HG02840 (cell line): Measurements from ENCODE around the gene RBM28.
"Not testable (repeated sequence)": the region's sequence is repeated elsewhere in the genome, so short reads cannot be mapped to it uniquely, and the experiment has no call there.

Source experiments
- ATAC-seq: cut with Tn5 transposase; IDR thresholded peaks from one replicate; pipeline ENCODE4 v1.9.1; 2021; ENCODE audit warnings: mild to moderate bottlenecking, moderate library complexity, moderate number of reproducible peaks; ENCODE audit not compliant: unreplicated experiment, low FRiP score

The RBM28 gene

GRCh38 chr7:128302139-128302538 is 41.6 kb downstream of the RBM28 start:
- no peak for ATAC-seq

- ATAC-seq: no peak
Observed at GRCh38 chr7:128299109-128299607, 44.5 kb downstream of the RBM28 start.

GRCh38 chr7:128298004-128298403 is 45.7 kb downstream of the RBM28 start:
- not testable (repeated sequence) for ATAC-seq

GRCh38 chr7:128287556-128287955 is 56.2 kb downstream of the RBM28 start:
- no peak for ATAC-seq

- no peak for ATAC-seq
Observed at GRCh38 chr7:128284102-128284501, 59.6 kb downstream of the RBM28 start.

- no peak for ATAC-seq
Observed at GRCh38 chr7:128281605-128282380, 61.9 kb downstream of the RBM28 start.

- ATAC-seq: not testable (repeated sequence)
Observed at GRCh38 chr7:128280451-128280850, 63.3 kb downstream of the RBM28 start.

- ATAC-seq: no peak
Observed at GRCh38 chr7:128279124-128279713, 64.5 kb downstream of the RBM28 start.

- no peak for ATAC-seq
Observed at GRCh38 chr7:128278366-128278765, 65.3 kb downstream of the RBM28 start.

GRCh38 chr7:128275681-128276080 is 68.0 kb downstream of the RBM28 start:
- ATAC-seq: no peak

GRCh38 chr7:128274884-128275603 is 68.7 kb downstream of the RBM28 start:
- no peak for ATAC-seq

- ATAC-seq: no peak
Observed at GRCh38 chr7:128274246-128274883, 69.3 kb downstream of the RBM28 start.

GRCh38 chr7:128271942-128272481 is 71.7 kb downstream of the RBM28 start:
- ATAC-seq: no peak

- ATAC-seq: no peak
Observed at GRCh38 chr7:128271471-128271941, 72.2 kb downstream of the RBM28 start.

GRCh38 chr7:128270826-128271272 is 72.9 kb downstream of the RBM28 start:
- ATAC-seq: no peak

- no peak for ATAC-seq
Observed at GRCh38 chr7:128268233-128268632, 75.5 kb downstream of the RBM28 start.

GRCh38 chr7:128267595-128267924 is 76.1 kb downstream of the RBM28 start:
- ATAC-seq: no peak

- ATAC-seq: no peak
Observed at GRCh38 chr7:128266883-128267594, 76.7 kb downstream of the RBM28 start.

- no peak for ATAC-seq
Observed at GRCh38 chr7:128266529-128266882, 77.2 kb downstream of the RBM28 start.

- ATAC-seq: no peak
Observed at GRCh38 chr7:128265906-128266300, 77.8 kb downstream of the RBM28 start.
